SH-SY5Y (cell line): ENCODE data around the gene PDLIM5.

Source experiments
- GATA2 ChIP-seq: IDR thresholded peaks from 2 replicates; pipeline ENCODE4 v1.6.1; 2011; ENCODE audit warnings: mild to moderate bottlenecking, low read depth, low read length
- GATA3 ChIP-seq: IDR thresholded peaks from 2 replicates; pipeline ENCODE4 v1.6.1; 2011; ENCODE audit warnings: low read depth, mild to moderate bottlenecking, low read length, moderate library complexity

DNA sequence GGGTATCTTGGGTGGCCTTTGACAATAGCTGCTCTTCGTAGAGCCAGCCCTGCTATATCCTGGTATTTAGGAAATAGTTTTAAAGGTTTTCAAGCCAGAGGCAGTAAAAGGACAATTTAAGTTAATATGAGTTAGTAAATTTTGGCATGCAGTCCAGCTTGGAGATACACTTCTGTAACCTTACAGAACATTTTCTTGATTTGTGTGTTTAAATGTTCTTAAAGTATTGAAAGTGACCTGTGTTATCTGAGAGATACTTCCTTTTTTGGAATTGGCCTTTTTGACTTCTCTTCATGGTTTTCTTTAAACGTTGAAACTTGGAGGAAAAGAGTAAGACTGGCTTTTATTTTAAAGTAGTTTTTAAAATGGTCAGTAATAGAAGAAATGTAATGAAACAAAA, 25.5 kb downstream of the PDLIM5 start:
- TF ChIP-seq GATA2, result no peak
- no peak for TF ChIP-seq GATA3
